Activated CD4-positive, alpha-beta T cell treated with anti-CD3 and anti-CD28 coated beads, Interleukin-2, Interleukin-4, amounts not matched to agents 100 ng/mL and 50 ng/mL, durations not matched to agents 16 hours and 8 hours (primary cell): ENCODE data around the gene ZNF839.
A peak's percentile ranks its signal among the peaks of the same experiment; 100 is the strongest.
"Not testable (repeated sequence)": the region's sequence is repeated elsewhere in the genome, so short reads cannot be mapped to it uniquely, and the experiment has no call there.

Experiments used
- DNase-seq: peaks from one replicate; pipeline ENCODE4 v3.0.0-alpha.2; 2020; ENCODE audit warnings: low spot score

The ZNF839 gene

DNA sequence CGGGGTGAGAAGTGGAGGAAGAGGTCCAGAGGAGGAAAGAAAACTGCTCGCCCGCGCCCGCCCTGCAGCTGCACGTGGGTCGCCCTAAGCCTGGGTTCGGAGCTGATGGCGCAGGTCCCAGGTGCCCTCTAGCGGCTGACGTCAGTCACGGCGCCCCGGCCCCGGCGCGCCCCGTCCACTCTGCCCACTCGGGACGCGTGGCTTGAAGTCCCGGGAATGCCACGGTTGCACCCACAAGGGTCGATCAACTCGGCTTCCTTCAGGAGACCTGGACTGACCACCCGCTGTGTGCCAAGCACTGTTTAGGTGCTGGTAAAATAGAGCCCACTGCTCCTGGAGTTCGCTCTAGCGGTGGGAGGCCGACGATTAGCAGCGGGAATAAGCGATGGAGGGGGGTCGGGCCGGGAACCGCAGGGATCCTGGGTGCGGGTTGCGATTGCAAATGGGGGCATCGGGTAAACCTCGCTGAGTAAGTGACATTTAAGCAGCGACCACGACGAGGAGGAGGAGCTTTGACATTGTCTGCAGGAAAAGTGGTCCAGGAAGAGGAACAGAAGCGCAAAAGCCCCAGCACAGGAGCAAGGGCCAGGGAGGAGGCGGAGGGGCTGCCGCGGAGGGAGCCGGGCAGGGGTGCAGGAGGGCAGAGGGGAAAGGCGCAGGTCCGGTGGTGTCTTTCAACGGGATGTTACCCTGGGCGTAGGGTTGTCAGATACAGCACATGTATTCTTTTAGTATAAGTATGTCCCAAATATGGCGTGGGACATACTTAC lies 5.1 kb upstream of the ZNF839 start:
- peak; percentile 85 for DNase-seq

DNA sequence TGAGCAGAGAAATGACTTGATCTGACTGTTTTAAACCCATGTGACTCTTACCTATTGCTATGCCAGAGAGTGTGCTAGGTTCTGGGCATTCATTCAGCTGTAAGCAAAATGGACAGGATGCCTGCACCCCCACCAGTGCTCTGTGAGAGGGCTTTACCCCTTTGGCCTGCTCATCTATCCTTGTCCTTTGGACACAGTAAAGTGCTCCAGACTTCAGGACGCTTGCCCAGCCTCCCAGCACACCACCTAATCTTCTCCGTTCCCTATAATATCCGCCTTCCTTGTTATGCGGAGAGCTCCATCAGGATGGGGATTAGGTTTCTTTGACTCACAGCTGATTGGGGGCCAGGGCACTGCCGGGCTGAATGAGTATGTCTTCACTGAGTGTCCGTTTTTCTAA lies 4.4 kb upstream of the ZNF839 start:
- no peak for DNase-seq

DNA sequence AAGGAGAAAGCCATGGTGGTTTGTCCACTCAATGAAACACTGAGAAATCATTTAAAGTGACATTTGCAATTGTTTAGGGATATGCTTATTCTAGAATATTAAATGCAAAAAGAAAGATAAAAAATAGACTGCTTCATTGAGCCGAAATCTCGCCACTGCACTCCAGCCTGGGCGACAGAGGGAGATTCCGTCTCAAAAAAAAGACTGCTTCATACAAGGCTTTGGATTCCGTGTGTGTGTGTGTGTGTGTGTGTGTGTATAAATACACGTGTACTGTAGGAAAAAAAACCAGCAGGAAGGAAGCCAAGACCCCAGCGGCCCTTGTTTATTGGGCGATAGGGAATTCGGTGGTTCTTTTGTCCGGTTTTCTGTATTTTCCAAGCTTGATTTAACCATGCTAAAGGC lies 3.2 kb upstream of the ZNF839 start:
- no peak for DNase-seq

DNA sequence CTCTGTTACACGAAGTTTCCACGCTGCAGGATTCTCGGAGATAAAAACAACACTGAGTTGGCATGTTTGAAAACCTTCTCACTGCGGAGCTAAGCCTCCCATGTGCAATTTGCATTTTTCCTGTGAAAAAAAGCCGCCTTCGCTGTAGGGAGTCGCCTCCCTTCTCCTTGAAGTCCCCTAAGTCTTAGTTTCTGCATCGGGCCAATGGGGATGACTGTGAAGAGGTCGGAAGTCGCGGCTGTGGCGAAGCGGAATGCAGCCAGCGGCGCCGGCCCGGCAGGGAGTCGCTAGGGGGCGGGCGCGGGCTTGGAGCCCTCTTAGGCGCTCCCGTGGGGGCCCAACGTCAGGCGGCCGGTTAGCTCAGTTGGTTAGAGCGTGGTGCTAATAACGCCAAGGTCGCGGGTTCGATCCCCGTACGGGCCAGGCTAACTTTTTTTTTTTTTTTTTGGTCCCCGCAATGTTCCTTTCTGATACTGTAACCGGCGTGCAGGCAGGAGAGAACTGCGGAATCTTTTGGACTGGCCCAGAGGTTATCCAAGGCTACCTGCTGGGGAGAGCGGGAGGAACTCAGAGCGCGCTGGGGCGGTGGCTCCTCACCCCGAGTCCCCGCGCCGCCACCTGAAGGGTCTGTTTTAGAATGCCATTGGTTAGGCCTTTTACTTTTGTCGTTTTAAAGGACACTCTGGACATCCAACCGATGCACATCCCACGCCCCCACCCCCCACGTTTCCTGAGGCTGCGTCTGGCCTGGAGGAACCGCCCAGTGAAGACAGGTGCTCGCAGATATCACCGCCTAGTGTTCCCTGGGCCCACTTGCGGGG lies 2.6 kb upstream of the ZNF839 start:
- DNase-seq = peak; percentile 94

DNA sequence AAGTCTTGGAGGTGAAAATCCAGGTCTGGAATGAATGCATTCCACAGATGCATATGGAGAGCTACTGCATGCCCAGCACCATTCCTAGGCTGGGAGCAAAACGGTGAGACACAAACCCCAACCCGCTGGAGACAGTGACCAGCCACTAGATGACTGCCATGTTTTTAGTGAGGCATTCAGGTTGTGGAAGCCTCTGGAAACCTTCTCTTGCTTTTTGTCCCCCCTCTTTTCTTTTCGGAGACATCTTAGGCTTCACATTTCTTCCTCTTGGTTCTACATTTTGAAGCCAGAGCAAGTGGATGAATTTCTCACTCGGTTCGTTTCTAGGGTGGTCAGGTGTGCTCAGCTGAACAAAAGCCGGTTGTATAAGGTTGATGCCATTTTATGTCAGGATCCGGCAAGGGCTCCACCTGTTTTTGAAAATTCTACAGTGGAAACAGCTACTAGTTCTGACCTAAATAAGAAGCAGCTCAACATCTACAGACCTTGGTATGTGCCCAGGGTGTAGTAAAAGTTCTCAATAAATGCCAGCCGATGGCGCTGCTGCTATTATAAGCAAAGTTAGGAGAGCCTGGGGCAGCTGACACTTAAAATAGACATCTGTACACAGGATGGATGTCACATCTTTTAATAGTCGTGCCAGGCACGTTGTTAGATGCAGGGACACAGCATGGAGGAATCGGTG lies 1.8 kb upstream of the ZNF839 start:
- peak; percentile 39 for DNase-seq

DNA sequence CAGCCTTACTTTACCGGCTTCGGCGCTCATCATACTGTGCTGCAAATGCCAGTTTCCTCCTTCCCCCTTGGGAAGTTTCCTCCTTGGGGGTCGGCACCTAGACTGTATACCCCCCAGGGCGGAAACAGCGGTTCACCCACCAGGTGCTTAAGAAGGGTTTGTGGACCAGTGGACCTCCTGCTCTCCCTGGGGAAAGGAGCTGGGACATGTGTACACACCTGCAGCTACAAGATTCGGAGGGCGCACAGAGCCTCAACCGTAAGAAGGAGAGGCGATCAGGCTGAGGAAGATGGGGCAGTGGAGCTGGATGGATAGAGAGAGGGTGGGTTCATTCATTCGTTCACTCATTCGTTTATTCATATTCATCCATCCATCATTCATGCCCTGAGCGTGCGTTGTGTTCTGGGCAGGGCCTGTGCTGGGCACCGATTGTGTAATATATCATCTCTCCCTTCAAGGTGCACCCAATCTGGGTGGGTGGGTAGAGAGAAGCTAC lies 717 bp upstream of the ZNF839 start:
- no peak for DNase-seq

DNA sequence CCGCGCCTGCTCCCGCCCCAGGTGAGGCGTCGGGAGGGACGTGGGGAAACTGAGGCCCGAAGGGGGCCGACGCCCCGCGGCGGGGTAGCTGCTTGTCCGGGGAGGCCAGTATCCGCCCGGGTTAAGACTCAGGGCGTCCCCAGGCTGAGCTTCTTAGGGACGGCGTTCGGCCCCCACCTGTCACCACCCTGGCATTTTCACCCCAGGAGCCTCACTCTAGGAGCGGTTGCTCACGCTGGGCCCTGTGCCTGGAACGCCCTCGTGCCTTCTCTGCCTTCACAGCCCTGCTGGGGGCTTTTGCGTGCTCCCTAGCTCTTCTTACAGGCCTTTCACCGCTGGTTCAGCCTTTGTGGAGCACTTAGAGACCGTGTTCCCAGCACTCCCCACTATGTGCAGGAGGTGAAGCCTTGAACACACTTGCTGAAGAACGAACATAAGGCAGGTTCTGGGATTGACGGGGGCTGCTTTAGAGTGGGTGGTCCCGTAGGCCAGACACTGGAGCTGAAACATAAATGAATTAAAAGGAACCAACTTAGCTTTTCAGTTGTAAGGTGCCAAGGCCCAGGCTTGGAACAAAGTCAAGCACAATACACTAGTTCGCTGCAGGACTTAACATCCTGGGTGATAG lies 601 bp downstream of the ZNF839 start:
- DNase-seq = peak; percentile 23

DNA sequence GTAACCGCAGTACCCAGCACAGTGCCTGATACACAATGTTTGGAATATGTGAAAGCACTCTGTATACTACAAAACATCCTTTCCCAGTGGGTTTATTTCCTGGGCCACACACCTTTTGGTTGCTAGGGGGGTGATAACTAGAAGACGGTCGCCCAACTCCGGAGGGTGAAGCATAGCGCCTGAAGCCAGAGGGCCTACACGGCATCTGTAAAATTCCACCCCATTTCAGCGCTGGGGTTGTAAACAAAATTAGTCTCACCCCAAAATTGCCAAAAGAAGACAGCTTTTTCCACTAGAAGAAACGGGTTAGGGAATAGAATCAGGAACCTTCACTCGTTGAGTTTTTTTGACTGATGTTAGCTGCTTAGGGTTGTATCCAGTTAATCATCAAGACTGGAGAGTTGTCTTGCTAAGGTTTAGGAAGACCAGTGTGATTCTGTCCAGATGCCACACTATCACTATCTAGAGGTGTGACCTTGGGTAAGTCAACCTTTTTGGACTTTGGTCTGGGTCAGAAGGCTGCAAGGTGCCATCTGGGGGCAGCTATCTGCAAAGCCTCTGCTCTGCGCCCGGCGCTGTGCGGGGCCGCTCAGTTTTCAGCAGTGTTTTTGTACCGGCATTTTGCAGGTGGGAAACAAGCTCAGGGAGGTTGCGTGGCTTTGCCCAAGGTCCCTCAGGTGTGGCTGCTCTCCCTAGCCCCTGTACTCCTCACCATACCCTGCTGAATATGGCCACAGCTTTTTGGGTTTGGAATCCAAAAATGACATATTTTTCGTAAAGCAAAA lies 1.3 kb downstream of the ZNF839 start:
- DNase-seq = no peak

DNA sequence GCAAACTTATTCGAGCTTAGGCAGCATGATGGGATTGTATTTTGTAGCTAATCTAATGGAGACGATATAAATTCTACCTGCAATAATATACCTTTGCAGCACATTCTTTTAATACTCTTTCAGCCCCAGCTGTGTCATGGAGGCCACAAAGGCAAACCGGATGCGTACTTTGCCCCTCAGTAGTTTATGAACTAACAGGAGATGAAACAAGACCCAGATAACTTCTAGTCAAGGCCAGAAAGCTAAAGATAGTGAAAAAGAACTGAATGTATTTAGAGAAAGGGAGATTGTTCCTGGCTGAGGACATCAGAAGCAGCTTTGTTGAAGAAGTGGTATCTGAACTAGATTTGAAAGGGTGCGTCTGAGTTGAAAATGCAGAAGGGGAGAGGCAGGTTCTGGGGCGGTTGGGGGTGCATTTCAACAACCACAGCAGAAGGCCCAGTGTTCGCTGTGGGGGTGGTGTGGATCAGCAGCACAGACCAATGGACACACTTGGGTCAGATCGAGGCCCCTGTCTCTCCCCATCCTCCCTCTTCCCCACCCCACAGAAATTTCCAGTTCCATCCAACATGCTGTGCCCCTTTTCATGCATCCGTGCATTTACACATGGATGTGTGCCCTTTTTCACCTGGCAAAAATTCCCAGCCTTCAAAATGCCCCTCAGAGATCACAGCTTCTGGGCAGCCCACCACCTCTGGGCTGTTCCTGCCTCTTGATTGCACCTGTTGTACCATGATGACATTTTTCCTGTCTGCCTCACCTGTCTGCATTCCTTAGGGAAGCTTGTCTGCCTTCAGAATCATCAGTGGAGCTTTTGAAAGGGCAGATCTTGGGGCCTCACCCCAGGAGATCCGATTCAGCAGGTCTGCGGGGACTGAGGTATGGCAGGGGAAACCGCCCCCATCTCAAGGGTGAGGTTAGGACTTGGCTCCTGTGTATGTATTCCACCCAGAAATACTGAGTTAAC lies 2.2 kb downstream of the ZNF839 start:
- no peak for DNase-seq

DNA sequence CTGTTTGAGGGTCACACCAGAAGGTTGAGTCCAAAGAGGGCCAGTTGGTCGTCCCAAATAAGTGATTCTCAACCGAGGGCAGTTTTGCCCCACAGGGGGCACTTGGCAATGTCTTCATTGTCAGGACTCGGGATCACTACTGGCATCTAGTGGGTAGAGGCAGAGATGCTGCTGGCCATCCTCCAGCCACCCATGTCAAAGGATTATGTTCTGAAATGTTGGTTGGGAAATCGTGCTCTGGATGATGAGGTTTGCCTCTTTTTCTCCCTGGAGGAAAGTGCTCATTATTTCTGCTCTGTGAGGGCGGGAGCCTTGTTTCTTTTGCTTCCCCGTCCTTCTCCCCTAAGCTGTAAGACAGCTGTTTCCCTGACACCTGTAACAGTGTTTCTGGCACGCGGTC lies 3.6 kb downstream of the ZNF839 start:
- DNase-seq = peak; percentile 32

DNA sequence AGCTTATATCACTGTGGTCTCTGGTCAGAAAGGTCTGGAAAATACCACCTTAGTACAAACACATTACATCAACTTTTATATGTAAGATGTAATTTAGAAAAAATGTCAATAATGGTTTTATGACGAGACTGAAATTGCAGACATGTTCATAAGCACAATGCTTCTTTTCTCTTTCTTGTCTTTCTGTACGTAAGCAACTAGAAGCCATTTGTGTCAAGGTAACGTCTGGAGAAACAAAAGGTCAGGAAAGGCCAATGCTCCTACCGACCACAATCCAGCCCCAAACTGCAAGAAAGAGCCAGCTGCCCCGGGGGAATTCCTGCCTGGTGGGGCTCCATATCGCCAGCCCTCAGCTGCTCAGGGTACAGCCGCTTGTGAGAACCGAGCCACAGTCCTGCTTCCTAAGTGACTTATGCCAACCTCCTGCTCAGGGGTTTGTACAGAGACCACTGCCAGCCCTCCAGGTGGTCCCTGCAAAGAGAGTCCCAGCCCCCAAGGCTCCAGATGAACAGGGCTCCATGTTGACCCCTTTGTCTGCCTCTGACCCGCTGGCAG lies 6.3 kb downstream of the ZNF839 start:
- no peak for DNase-seq

DNA sequence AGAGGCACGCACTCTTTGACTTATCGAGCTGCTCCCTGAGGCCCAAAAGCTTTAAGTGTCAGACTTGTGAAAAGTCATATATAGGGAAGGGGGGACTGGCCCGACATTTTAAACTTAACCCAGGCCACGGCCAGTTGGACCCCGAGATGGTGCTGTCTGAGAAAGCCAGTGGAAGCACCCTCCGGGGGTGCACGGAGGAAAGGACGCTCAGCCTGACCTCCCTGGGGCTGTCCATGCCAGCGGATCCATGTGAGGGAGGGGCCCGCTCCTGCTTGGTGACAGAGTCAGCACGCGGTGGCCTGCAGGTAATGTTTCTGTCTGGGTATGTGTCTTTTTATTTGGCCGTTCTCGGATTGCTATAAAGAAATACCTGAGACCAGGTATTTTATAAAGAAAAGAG lies 7.0 kb downstream of the ZNF839 start:
- DNase-seq = no peak

DNA sequence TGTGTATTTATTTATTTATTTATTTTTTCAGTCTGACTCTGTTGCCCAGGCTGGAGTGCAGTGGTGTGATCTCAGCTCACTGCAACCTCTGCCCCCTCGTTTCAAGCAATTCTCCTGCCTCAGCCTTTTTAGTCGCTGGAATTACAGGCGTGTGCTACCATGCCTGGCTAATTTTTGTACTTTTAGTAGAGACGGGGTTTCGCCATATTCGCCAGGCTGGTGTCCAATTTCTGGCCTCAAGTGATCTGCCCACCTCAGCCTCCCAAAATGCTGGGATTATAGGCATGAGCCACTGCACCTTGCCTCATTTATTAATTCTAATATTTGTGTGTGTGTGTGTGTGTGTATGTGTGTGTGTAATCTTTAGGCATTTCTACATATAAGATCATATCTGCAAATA lies 9.8 kb downstream of the ZNF839 start:
- not testable (repeated sequence) for DNase-seq

DNA sequence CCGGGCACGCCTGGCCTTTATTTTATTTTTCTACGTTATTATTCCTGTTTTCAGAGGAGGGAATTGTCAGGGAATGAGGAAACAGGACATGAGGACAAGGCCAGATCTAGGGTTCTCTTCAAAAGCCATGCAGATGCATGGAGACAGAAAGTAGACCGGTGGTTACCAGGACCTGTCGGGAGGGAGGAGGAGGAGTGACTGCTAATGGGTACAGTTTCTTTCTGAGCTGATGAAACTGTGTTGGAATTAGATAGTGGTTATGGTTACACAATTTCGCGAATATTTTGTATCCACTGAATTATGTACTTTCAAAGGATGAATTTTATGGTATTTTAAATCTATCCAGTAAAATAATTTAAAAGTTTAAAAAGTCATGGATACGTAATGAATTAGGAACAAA lies 11.3 kb downstream of the ZNF839 start:
- no peak for DNase-seq

DNA sequence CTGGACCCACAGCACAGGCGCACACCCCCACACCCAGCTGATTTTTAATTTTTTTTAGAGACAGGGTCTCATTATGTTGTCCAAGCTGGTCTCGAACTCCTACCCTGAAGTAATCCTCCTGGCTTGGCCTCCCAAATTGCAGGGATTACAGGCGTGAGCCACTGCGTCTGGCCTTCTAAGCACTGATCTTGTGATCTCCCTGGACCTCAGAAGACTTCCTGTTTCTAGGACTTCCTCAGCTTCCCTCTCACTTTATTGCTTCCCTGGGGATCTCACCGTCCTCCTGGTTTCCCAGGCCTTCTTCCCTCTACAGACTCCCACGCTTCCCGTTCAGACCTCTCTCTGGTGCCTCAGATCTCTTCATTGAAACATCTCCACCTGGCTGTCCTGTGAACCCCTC lies 13.8 kb downstream of the ZNF839 start:
- no peak for DNase-seq

DNA sequence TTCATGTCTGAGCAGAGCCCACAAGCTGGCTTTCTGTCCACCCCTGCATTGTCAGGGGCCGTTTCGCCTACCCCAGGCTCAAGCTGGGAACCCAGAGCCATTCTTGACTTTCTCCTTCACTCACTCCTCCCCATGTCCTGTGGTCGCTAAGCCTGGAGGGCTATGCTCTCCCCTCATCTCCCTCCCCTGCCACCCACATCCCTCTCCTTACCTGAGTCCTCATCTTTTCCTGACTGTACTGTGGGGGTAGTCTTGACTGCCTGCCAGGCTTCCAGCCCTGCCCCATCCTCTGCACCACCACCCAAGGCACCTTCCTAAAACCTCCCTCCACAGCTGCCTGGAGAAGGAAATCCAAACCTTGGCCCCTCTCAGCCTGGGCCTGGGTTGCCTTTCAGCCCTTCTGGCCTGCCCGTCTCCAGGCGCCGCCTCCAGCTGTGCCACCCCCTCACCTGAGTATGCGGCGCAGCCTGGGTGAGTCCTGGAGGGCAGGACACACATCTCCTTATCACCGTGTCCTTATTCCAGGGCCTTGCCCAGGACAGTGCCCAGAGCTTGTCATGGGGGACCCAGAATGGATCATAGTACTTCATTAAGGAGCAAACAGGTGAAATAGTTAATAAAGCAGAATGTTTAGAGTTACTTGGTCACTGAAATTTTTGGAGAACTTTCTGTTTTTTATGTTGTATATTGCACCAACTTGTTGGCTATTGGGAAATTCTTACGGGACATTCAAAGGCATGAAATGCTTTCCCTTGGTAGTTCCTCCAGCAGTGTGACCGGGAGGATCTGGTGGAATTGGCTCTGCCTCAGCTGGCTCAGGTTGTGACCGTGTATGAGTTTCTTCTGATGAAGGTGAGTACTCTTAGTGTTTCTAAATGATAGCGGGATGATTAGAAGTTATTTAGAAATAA lies 14.5 kb downstream of the ZNF839 start:
- no peak for DNase-seq

DNA sequence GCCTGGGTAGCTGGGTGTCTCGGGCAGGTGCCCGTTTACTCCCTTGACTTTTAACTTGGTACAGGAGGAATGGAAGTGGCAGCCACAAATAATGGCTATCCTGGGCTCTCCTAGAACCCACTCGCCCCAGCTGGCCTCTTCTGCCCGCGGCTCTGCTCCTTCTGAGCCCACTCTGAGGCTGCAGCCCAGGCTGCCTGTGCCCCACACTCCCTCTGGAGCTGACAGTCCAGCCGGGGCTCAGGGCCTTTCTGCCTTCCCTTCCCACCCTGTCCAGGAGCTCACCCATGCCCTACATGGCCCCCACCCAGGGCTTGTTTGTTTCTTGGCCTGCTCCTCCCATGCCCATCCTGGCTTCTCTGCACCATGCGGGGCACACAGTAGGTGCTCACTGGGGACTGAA lies 15.6 kb downstream of the ZNF839 start:
- DNase-seq = no peak

DNA sequence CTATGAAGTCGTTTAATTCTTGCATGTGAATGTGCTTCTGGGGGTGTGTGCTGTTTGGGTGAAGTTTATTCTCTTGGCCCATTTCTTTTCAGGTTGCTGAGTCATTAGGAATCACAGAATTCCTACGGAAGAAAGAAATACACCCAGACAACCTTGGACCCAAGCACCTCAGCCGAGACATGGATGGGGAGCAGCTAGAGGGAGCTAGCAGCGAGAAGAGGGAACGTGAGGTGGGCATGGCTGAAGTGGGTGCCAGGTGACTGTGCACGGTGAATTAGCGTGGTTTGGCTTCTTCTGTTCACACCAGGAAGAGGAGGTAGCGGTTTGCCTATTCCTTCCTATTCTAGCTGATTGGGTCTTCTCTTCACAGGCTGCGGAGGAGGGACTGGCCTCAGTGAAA lies 19.2 kb downstream of the ZNF839 start:
- DNase-seq = no peak

DNA sequence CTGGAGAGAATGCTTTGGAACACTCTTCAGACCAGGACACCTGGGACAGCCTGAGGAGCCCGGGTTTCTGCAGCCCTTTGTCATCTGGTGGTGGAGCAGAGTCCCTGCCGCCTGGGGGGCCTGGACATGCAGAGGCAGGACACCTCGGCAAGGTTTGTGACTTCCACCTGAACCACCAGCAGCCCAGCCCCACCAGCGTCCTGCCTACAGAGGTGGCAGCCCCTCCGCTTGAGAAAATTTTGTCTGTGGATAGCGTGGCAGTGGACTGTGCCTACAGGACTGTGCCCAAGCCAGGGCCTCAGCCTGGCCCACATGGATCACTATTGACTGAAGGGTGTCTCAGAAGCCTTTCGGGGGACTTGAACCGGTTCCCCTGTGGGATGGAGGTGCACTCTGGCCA lies 22.0 kb downstream of the ZNF839 start:
- DNase-seq = no peak
